HCT116 (cell line): Measurements from ENCODE around the gene OR52B6.

Experiments
- CEBPB ChIP-seq: IDR thresholded peaks from 2 replicates; pipeline ENCODE4 v1.6.1; 2012; ENCODE audit warnings: low read depth
- CTCF ChIP-seq, 3 experiments: fragments of 200-600 bp in 1 of 3; sonication (generic) in 1 of 3; IDR thresholded peaks in 2 of 3; conservative IDR thresholded peaks in 1 of 3; 2 replicates each; pipeline ENCODE4 v1.5.1; 2012 to 2017; ENCODE audit warnings: low read depth in 2 of 3, low read length in 2 of 3, antibody characterized with exemption in 1 of 3, borderline replicate concordance in 1 of 3, control low read depth in 1 of 3, mild to moderate bottlenecking in 1 of 3, mixed read lengths in 1 of 3, mixed run types in 1 of 3, moderate library complexity in 1 of 3; ENCODE audit not compliant: insufficient read depth in 1 of 3
- EZH2 ChIP-seq: fragments of 200-600 bp; sonication (generic); IDR thresholded peaks from 2 replicates; pipeline ENCODE4 v1.6.1; 2017; ENCODE audit warnings: antibody characterized with exemption, mixed run types
- POLR2A ChIP-seq: IDR thresholded peaks from 2 replicates; pipeline ENCODE4 v1.7.0; 2011; ENCODE audit warnings: borderline replicate concordance; ENCODE audit not compliant: insufficient read depth, insufficient read length; ENCODE audit errors: extremely low read depth
- POLR2AphosphoS5 ChIP-seq: IDR thresholded peaks from 2 replicates; pipeline ENCODE4 v1.6.1; 2011; ENCODE audit warnings: mild to moderate bottlenecking, low read depth, low read length, moderate library complexity
- RAD21 ChIP-seq: IDR thresholded peaks from 2 replicates; pipeline ENCODE4 v1.6.1; 2012; ENCODE audit warnings: low read depth, mild to moderate bottlenecking
- YY1 ChIP-seq: IDR thresholded peaks from 2 replicates; pipeline ENCODE4 v1.6.1; 2011; ENCODE audit warnings: low read length, low read depth, moderate library complexity, mild to moderate bottlenecking; ENCODE audit not compliant: insufficient replicate concordance; ENCODE audit errors: extremely low read depth
- ZNF274 ChIP-seq: fragments of 200-500 bp; sonication (Bioruptor generic); IDR thresholded peaks from 2 replicates; pipeline ENCODE4 v1.6.1; 2014; ENCODE audit warnings: mild to moderate bottlenecking, low read depth, low read length, inconsistent platforms

GRCh38 chr11:5546457-5546856 is 34.2 kb upstream of the OR52B6 start:
- TF ChIP-seq POLR2A = no peak
- TF ChIP-seq CTCF (IDR thresholded peaks at IDR 0.05 in 2 of 3, conservative IDR thresholded peaks at IDR 0.05 in 1 of 3; ENCODE audit: borderline replicate concordance in 1 of 3, insufficient read depth in 1 of 3, low read depth in 2 of 3, low read length in 2 of 3) = no peak
- TF ChIP-seq POLR2AphosphoS5 = no peak
- TF ChIP-seq CEBPB = no peak
- no peak for TF ChIP-seq RAD21
- no peak for TF ChIP-seq YY1
- no peak for TF ChIP-seq ZNF274
- no peak for TF ChIP-seq EZH2
